ENCODE measurements around the gene R3HCC1L.

R3HCC1L gene

DNA sequence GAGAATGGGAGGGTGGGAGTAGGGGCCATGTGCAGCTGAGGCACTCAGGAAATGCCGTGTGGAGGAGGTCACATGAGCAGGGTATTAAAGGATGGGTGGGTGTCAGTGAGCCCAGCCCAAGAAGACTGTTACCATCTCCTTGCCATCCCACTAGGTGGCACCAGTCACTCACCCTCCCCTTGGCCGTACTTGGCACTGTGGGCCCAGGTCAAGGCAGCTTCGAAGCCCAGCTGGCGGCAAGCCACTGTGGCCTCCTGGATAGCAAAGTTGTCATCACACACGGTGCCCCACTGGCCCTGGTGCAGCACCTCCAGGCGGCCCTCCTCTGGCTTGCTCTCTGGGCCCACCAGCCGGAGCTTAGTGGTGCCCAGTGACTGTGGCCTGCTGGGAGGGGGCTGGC, 128.1 kb downstream of the R3HCC1L start:
- DNase-seq: peak; percentile 5

- DNase-seq: no peak
Observed at GRCh38 chr10:98263088-98263487, 128.6 kb downstream of the R3HCC1L start.

- no peak for DNase-seq
Observed at GRCh38 chr10:98264378-98265065, 130.1 kb downstream of the R3HCC1L start.

DNA sequence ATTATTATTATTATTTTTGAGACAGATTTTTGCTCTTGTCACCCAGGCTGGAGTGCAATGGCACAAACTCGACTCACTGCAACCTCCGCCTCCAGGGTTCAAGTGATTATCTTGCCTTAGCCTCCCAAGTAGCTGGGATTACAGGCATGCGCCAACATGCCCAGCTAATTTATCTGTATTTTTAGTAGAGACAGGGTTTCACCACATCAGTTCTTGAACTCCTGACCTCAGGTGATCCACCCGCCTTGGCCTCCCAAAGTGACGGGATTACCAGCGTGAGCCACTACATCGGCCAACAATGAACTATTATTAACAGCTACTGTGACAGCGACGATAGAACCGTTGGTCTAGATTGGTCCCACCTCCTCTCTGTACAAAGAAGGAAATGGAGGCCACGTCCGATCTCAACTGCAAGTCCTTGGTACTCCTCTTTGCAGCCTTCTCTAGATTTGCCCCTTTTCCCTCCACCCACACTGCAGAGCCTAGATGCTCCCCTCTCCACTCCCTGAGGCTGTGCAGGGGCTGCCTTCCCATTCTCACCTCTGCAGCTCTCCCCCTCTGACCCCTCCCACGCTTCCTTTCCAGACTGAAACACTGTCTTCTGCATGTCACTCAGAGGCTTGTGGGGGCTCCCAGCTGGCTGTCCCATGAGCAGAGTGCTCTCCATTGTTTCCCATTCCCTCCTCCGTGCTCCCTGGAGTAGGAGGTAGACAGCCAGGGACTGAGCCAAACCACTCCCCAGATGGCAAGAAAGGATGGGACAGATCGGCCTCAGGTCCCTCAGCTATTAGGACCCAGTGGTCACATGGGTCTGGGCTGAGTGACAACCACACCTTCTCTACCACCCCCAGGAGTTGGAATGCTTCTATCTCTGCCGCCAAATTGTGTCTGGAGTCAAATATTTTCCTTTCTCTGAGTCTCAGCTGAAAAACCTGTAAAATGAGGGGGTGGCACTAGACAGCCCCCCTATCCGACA, 131.2 kb downstream of the R3HCC1L start:
- no peak for DNase-seq

DNA sequence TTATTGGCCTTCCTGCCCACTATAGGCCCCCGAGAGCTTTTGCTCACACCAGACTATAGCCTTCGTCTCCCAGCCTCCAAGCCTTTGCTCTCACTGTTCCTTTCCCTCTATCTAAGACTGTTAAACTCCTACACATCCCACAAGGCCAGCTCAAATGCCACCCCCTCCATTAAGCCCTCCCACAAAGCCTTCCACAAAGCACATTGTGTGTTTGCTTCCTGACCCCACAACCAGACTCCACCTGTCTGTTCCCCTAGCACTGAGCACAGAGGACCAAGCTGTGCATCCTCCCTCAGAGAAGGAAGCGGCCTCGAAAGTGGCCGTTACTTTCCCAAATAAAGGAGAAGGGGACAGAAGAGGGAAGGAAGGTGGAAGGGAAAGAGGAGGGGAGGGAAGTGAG, 132.2 kb downstream of the R3HCC1L start:
- DNase-seq: no peak

- no peak for DNase-seq
Observed at GRCh38 chr10:98267069-98267893, 132.8 kb downstream of the R3HCC1L start.

DNA sequence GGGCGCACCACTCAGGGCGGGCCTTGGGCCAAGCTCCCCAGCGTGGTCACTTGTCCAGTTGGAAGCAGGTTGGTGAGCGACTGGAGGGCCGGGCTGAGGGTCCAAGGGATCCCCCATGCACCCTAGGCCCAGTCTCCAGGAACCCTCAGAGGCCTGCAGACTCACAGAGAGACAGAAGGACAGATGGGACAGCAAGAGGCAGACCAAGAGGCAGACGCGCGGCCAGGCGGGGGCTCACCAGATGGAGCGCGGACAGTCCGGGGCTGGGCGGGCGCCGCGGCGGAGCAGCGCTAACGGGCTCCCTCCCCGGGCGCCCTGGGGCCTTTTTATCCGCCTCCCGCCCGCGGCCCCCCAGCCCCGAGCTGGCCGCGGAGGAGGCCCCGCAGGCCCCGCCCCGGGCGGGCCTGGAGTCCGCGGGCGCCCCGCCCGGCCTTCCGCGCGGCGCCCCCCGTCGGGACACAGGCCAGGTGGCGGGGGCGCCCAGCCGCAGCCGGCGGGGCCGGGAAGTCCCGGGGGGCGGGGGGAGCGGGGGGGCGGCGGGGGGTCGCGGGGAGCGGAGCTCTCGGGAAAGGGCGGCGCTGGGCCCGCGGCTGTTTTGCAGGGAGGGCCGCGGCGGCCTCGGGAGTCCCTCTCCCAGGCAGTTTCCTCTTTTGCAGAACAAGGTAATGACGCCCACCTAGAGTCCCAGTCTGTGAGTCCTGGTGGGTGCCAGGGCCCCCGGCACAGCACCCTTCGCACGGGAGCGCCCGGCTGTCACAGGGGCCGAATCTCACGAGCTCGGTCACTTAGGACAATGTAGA, 133.6 kb downstream of the R3HCC1L start, which contains the start of gene LOXL4:
TSS of gene LOXL4 (minus strand) at position 301 of the 800 bp plus-strand sequence. CDS start 5,175 bp downstream, outside the sequence.
- DNase-seq: no peak

DNA sequence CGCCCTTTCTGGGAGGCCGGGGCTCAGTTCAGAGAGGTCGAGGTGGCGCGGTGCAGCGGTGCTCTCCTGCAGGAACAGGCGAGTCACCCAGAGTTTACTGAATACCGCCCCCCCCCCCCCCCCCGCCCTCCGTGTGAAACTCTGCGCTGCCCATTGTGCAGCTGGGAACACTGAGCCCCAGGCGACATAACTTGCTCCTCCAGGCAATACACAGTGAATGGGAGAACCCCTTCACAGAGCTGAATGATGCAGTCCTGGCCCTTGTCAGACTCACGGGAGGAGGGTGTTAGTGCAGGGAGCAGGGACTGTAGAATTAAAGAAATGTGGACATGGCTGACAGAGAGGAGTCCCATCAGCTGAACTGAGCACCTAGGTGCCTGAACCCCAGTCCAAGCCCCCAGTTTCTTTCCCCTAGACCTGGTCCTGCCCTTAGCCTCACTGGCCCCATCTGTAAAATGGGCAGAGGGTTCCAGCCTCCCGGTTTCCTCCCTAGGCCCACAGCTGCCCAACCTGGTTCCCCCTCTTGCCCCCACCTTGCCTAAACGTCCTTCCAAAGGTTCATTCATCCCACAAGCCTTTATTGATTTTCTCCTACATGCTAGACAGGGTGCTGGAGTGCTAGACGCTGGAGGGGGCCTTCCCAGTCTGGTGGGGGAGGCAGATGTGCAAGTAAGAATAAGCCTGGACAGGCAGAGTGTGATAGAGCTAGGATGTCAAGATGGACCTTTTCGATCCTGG, 134.4 kb downstream of the R3HCC1L start:
- DNase-seq: no peak

DNA sequence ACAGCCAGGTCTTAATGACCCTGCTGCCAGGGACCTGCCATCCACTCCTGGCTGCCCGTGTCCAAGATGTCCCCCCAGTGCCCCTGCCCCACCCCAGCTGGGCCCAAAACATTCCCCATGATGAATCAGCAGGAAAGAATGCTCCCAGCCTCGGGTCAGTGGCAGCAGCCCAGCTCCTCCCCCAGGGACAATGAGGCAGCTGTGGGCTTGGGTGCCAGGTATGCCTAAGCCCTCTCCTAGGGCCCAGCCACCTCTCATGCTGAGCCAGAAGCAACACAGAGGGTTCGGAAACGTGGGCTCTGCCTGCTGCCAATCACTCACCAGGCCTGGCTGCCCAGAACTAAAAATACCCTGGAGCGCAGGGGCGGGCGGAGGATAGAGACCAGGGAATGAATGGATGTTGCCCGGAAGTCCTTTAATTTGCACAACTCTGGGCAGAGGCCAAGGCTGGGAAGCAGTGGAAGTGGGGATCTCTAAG, 135.0 kb downstream of the R3HCC1L start:
- no peak for DNase-seq

DNA sequence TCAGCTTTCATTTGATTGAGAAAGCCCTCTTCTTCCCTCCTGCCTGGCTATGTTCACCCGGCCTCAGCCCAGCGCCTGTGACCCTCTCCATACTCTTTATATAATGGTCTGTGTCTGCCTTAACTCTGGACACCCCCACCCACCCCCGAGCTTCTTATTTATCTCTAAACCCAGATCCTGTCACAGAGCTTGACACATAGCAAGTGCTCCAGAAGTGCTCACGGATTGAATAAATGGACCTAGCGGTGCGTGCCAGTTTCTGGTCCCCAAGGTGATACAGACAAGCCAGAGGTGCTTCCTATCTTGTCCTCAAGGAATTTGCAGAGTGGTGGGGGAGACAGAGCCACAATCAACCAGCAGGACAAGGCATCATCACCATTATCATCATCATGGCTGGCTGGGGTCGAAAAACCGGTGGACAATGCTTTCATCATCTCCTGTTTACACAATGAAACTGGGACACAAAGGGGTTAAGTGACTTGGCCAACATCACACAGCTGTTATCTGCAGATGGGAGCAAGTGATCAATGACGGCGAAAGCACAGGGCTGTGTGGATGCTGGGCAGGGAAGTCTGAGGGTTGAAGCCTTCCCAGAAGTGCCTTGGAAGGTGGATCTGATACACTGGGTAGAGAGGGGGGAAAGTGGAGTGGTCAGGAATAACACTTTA, 135.8 kb downstream of the R3HCC1L start:
- no peak for DNase-seq

- no peak for DNase-seq
Observed at GRCh38 chr10:98270786-98271185, 136.3 kb downstream of the R3HCC1L start.

DNA sequence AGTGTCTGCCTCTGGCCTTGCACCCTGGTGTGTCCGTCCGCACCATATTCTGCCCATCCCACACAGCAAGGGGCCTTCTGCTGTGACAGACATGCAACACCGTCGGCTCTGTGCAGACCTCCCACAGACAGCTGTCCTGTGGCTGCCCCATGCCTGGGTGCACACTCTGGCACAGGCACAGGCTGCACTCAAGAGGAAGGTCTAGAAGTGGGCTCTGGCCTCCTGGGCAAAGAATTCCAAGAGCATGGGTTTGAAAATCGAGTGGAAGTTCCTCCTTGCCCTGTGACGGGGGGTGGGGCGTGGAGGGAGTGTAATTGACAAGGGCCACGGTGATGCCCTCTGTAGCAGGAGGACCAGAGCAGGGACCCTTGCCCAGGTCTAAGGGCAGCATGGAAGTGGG, 137.8 kb downstream of the R3HCC1L start:
- no peak for DNase-seq

DNA sequence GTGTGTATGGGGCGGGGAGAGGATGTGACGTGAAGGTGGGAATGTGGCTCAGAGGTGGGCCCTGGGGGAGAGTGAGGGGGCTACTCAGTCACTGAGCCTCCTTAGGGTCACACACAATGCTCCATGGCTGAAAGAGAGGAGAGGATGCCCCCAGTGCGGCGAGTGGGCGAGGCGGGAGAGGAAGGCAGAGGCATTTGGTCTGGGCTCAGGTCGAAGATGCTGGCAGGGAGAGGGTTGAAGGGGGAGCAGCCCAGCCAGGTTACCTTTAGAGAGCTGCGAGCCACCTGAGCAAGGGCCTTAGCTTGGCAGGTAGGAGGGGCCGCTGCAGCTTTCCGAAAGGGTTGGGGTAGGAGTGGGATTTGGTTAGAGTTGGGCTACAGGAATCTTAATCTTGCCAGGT, 138.2 kb downstream of the R3HCC1L start:
- no peak for DNase-seq

DNA sequence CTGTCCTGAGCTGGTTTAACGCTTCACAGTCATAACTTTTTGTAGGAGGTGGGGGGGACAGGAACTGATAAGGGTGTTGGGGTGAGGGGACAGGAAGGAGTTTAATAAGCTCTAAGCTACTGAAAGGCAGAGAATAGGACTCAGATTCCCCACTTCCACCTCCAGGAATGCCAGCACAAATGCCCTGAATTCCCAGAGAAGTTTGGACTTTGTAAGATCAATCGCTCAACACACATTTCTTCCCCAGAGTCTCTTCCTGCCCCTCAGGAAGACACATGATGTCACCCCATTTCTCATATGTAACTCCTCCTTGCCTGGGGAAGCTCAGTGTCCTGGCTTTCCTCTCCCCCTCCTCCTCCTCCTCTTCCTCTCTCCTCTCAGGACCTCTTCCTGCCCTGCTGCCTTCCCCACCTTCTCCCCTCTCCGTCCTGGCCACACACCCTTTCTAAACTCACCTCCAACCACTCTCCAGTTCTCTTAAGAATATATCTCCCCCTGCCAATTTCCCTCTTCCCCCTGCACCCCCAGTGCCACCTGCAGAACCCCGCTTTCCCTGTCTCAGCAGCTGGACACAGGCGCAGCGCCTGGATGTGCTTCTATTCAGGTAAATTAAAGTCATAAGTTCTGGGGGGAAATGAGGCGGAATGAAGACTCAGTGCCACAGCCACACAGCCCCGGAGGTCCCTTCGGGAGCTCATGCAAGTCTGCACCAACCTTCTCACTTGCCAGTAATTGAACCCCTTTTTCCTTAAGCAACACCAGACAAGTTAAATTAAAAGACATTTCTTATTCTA, 138.8 kb downstream of the R3HCC1L start:
- no peak for DNase-seq

GRCh38 chr10:98274562-98274961, 140.1 kb downstream of the R3HCC1L start:
- DNase-seq: no peak

DNA sequence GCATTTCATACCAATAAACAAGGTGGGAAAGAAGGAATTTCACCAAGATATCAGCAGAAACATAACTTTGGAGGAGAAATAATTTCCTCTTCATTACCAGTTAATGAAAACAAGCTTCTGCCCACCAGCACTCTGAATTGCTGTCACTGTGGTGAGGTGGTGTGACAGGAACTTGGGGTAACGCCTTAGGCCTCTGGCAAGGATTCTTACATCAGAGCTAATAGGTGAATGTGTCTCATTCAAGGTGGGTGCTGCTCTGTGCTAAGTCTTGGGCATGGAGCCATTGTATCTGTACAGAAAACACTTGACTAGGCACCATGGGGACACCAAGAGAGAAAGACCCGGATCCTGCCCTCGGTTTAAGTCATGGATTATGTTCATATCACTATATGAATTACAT, 141.9 kb downstream of the R3HCC1L start:
- DNase-seq: no peak

DNA sequence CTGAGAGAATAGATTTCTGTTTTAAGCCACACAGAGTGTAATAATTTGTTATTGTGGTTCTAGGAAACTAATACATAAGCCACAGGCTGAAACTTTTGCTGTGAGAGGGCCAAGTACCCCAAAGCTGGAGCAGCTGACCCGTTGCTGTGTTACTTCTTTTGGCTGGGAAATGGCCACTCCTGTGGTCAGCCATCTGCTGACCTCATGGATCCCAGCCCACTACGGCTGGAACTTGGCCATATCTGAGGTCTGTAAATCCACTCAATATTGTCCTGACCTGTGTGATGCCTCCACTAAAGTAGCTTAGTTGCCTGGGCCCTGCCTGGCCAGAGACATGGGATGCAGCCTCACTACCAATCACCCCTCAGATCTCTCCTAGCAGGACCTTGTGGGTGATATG, 151.0 kb downstream of the R3HCC1L start:
- DNase-seq: no peak

DNA sequence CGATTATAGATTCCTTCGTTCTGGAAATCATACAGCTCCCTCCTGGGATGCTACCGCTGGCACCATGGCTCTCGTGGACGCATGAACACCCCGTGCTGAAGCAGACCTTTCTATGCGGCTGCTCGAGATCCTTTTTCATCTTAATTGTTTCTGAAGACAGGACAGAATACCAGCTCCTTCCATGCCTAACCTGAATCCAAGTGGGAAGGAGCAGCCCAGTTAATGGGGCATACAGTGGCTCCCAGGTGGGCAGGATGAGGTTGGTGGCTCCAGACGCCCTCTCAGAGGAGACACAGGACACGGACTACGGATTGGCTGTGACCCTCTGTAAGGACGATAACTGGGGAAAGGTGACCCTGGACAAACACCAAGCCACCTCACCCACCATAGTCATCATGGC, 152.0 kb downstream of the R3HCC1L start:
- DNase-seq: no peak

DNA sequence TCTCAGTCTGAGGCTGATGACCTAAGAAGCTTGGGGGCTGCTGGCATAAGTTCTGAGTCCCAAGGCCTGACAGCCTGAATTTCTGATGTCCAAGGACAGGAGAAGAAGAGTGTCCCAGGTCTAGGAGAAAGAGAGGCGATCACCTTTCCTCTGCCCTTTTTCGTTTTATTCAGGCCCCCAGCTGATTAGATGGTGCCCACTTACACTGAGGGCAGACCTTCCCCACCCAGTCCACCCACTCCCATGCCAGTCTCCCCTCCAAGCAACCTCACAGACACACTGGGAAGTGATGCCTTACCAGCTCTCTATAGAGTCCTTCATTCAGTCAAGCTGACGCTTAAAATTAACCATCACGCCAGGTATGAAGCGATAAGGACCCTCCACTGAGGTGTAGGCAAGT, 152.9 kb downstream of the R3HCC1L start:
- DNase-seq: no peak

- DNase-seq: no peak
Observed at GRCh38 chr10:98289802-98290209, 155.3 kb downstream of the R3HCC1L start.

Data from CD4-positive, alpha-beta T cell treated with Interleukin-17A for 1 hour (primary cell).